Stimulated activated naive CD8-positive, alpha-beta T cell treated with anti-CD3 and anti-CD28 coated beads, Interleukin-15, Interleukin-2, amounts not matched to agents 100 ng/mL and 50 ng/mL, for 24 hours (primary cell): ENCODE measurements around the gene RAMP1.
"Not testable (repeated sequence)": the region's sequence is repeated elsewhere in the genome, so short reads cannot be mapped to it uniquely, and the experiment has no call there.

Source experiments
- H3K27ac Mint-ChIP-seq: one replicate; pipeline ENCODE4 v1.8.0; 2021; ENCODE audit warnings: mild to moderate bottlenecking, mixed read lengths
- H3K27me3 Mint-ChIP-seq: one replicate; pipeline ENCODE4 v1.8.0; 2021; ENCODE audit warnings: mixed read lengths
- H3K36me3 Mint-ChIP-seq: one replicate; pipeline ENCODE4 v1.8.0; 2021; ENCODE audit warnings: low read depth, mixed read lengths
- H3K4me1 Mint-ChIP-seq: one replicate; pipeline ENCODE4 v1.8.0; 2021; ENCODE audit warnings: low read depth, mixed read lengths
- H3K4me3 Mint-ChIP-seq: one replicate; pipeline ENCODE4 v1.8.0; 2021; ENCODE audit warnings: mild to moderate bottlenecking, mixed read lengths
- H3K9me3 Mint-ChIP-seq: one replicate; pipeline ENCODE4 v1.8.0; 2021; ENCODE audit warnings: mixed read lengths

The RAMP1 gene

DNA sequence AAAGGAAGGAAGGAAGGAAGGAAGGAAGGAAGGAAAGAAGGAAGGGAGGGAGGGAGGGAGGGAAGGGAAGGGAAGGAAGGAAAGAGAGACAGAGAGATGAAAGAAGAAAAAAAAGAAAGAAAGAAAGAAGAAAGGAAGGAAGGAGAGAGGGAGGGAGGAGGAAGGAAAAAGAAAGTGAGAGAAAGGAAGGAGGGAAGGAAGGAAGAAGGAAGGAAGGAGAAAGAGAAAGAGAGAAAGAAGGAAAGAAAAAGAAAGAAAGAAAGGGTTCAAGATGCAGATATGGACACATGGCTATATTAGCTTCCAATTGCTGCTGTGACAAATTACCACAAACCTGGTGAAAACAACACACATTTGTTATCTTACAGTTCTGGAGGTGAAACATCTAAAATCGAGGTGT is 87.0 kb downstream of the RAMP1 start:
- Mint-ChIP-seq H3K4me1 (peaks cover 27% of the 10 kb centered on the region), H3K36me3 (peaks cover 4% of the 10 kb centered on the region), H3K9me3 (peaks cover 5% of the 10 kb centered on the region), H3K4me3 (no peak overlapping the region), H3K27me3 (no peaks in the 10 kb centered on the region), H3K27ac (peak overlapping the region; percentile 43)

DNA sequence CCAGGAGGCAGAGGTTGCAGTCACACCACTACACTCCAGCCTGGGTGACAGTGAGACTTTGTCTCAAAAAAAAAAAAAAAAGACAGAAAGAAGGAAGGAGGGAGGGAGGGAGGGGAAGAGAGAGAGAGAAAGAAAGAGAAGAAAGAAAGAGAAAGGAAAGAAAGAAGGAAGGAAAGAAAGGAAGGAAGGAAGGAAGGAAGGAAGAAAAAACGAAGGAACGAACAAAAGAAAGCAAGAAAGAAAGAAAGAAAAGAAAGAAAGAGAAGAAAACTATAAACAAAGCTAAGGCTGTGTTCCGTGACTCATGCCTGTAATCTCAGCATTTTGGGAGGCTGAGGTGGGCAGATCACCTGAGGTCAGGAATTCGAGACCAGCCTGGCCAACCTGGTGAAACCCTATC is 91.9 kb downstream of the RAMP1 start:
- not testable (repeated sequence) for H3K9me3 Mint-ChIP-seq, H3K27ac Mint-ChIP-seq, H3K36me3 Mint-ChIP-seq, H3K27me3 Mint-ChIP-seq, H3K4me1 Mint-ChIP-seq, H3K4me3 Mint-ChIP-seq

DNA sequence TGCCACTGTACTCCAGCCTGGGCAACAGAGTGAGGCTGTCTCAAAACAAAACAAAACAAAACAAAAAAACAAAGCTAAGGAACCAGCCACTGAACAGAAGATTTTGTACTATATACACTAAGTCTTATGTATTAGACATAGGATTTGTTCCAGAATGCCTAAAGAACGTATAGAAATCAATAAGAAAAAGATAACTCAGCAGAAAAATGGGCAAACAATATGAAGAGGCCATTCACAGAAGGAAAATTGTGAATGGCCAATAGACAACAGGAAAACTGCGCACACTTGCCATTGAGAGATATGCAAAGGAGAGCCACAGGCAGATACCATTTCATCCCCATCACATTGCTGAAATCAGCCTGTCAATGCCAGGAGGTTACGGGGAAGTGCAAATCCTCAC is 92.5 kb downstream of the RAMP1 start:
- H3K27ac Mint-ChIP-seq, result no peak overlapping the region
- no peaks in the 10 kb centered on the region for H3K36me3 Mint-ChIP-seq
- H3K9me3 Mint-ChIP-seq, result no peaks in the 10 kb centered on the region
- H3K4me1 Mint-ChIP-seq, result peaks cover 1% of the 10 kb centered on the region
- H3K4me3 Mint-ChIP-seq, result no peak overlapping the region
- peaks cover 11% of the 10 kb centered on the region for H3K27me3 Mint-ChIP-seq

DNA sequence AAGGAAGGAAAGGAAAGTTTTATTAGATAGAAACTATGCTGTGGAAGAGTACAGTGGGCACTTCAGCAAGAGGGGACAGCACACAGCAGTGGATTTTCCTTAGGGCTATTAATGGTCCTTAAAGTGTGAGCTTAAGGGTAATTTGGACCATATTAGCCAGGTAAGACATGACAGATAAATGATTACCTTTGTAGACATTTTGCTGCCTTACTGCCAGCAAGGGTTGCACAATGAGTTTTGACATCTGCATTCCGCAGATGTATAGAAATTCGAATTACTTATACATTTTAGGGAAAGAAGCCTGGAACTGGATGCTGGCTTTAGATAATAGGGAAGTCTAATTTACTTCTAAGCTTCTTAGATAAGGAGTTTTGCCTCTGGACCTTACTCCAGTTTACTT is 93.4 kb downstream of the RAMP1 start:
- Mint-ChIP-seq H3K4me1 (peaks cover 7% of the 10 kb centered on the region), H3K9me3 (no peaks in the 10 kb centered on the region), H3K27ac (no peak overlapping the region), H3K36me3 (no peaks in the 10 kb centered on the region), H3K27me3 (peaks cover 19% of the 10 kb centered on the region), H3K4me3 (no peak overlapping the region)

DNA sequence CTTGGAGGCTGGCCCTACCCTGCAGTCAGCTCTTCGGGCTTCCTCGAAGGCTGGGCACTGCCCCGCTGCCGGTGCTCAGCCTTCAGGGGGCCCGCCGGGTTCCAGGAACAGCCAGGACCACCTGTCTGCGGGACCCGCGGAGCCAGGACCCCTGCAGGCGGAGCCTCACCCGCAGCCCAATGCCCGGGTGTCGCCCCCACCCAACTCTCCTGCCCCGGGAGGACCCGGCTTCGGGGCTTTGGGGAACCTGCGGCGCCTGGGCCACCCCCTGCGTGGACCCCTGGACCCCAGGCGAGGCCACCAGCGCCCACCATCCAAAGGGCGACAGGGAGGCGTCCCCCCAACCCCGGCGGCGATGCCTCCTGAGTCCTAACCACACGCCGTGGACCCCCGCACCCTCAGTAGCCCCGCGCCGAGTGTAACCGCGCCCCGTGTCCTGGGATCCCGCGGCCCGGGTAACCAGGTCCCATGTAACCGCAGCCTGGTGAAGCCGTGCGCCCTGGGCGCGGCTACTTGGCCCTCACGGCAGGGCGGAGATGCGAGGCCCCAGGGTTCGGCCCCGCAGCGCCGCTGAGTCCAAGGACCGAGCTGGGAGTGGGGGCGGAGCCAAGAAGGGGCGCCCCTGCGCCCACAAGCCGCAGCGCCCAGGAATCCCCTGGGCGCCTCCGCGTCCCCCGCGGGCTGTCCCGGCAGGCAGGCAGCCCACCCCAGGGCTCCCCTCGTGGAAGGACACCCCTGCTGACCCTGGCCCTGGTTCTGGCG is 96.4 kb downstream of the RAMP1 start:
- Mint-ChIP-seq H3K4me1 (peaks cover 7% of the 10 kb centered on the region), H3K27ac (no peak overlapping the region), H3K27me3 (peaks cover 19% of the 10 kb centered on the region), H3K36me3 (no peaks in the 10 kb centered on the region), H3K9me3 (no peaks in the 10 kb centered on the region), H3K4me3 (no peak overlapping the region)

DNA sequence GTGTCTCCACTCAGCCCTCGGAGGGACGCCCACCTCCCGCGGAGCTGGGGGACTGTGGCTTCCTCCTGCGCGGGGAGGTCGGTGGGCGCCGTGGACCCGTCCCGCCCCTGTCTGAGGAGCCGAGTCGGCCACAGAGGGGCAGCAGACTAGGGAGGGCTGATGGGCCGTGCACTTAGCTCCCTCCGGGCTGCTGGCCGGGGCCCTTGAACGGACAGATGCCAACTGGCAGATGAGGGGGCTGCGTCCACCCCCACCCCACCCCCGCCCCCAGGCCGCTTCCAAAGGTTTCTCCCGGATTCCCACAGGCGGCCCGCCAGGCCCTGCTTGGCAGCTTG is 96.9 kb downstream of the RAMP1 start:
- Mint-ChIP-seq H3K4me1 (peaks cover 7% of the 10 kb centered on the region), H3K4me3 (no peak overlapping the region), H3K9me3 (no peaks in the 10 kb centered on the region), H3K27ac (no peak overlapping the region), H3K36me3 (no peaks in the 10 kb centered on the region), H3K27me3 (peaks cover 19% of the 10 kb centered on the region)

DNA sequence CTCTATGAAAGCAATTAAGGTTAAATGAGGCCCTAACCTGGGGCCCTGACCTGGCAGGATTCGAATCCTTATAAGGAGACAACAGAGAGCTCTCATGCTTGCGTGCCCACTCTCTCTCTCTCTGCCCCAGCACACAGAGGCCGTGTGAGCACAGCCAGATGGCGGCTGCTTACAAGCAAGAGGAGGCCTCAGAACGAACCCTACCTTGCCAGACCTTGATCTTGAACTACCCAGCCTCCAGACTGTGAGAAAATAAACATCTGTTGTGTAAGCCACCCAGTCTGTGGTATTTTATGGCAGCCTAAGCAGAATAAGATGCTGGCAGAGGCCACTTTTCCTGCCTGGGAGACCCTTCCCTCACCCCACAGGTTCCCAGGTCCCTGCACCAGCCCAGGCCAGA is 102.2 kb downstream of the RAMP1 start:
- H3K36me3 Mint-ChIP-seq, result peaks cover 3% of the 10 kb centered on the region
- H3K27me3 Mint-ChIP-seq, result peaks cover 10% of the 10 kb centered on the region
- no peak overlapping the region for H3K4me3 Mint-ChIP-seq
- peaks cover 12% of the 10 kb centered on the region for H3K9me3 Mint-ChIP-seq
- H3K4me1 Mint-ChIP-seq, result peaks cover 11% of the 10 kb centered on the region
- H3K27ac Mint-ChIP-seq, result no peak overlapping the region
